Endothelial cell (in vitro differentiated cells): ENCODE results near the gene MSANTD1. TPM values are rescaled to one million over a fixed set of nuclear protein-coding genes. Genes with fewer than 3 reads are reported as not detected.

Source experiments
- DNase-seq: peaks from one replicate; pipeline ENCODE4 v3.0.0; 2021; ENCODE audit warnings: low spot score
- H3K27ac Mint-ChIP-seq: one replicate; pipeline ENCODE4 v1.8.0; 2021; ENCODE audit warnings: mixed read lengths, inconsistent platforms; ENCODE audit not compliant: unreplicated experiment
- H3K27me3 Mint-ChIP-seq: one replicate; pipeline ENCODE4 v1.8.0; 2021; ENCODE audit warnings: mild to moderate bottlenecking, moderate library complexity, mixed read lengths, inconsistent platforms; ENCODE audit not compliant: unreplicated experiment
- H3K36me3 Mint-ChIP-seq: one replicate; pipeline ENCODE4 v1.8.0; 2021; ENCODE audit warnings: mild to moderate bottlenecking, low read depth, mixed read lengths, inconsistent platforms; ENCODE audit not compliant: unreplicated experiment
- H3K4me1 Mint-ChIP-seq: one replicate; pipeline ENCODE4 v1.8.0; 2021; ENCODE audit warnings: mild to moderate bottlenecking, mixed read lengths, inconsistent platforms; ENCODE audit not compliant: unreplicated experiment
- H3K4me3 Mint-ChIP-seq: one replicate; pipeline ENCODE4 v1.8.0; 2021; ENCODE audit warnings: mild to moderate bottlenecking, mixed read lengths, inconsistent platforms; ENCODE audit not compliant: unreplicated experiment
- H3K9me3 Mint-ChIP-seq: one replicate; pipeline ENCODE4 v1.8.0; 2021; ENCODE audit warnings: mixed read lengths, inconsistent platforms; ENCODE audit not compliant: unreplicated experiment
- CTCF ChIP-seq: fragments of 200-600 bp; sonication (generic); IDR thresholded peaks from one replicate; pipeline ENCODE4 v1.5.0; 2021; ENCODE audit warnings: antibody characterized with exemption; ENCODE audit not compliant: unreplicated experiment
- total RNA-seq: library from RNA; stranded (reverse); fragmentation: NEBNext Ultra II Directional; extraction: Animal tissue kit (Norgen Biotek cat#: 25700); gene quantifications from one replicate; pipeline ENCODE4 v1.2.1, GENCODE V29; 2021; ENCODE audit not compliant: unreplicated experiment

The MSANTD1 gene
- total RNA-seq, 1 donor from 2014 or later: 0.97 TPM

DNA sequence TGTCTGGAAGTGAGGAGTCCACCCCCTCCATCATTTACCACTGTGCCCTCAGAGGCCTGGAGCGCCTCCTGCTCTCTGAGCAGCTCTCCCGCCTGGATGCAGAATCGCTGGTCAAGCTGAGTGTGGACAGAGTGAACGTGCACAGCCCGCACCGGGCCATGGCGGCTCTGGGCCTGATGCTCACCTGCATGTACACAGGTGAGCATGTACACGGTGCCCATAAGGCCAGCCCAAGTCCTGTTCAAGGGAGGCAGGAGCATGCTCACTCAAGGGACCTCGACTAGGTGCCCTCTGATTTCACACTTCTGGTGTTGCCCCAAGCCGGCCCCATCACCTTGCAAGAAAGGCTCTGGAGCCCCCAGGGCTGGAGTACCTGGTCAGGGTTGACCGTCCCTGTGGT is 13.4 kb upstream of the MSANTD1 start:
- TF ChIP-seq CTCF: no peak
- no peak for DNase-seq
- no peaks in the 10 kb centered on the region for H3K4me1 Mint-ChIP-seq
- H3K9me3 Mint-ChIP-seq: no peaks in the 10 kb centered on the region
- H3K4me3 Mint-ChIP-seq: no peak overlapping the region
- H3K27me3 Mint-ChIP-seq: peaks cover 16% of the 10 kb centered on the region
- no peak overlapping the region for H3K27ac Mint-ChIP-seq
- peaks cover 37% of the 10 kb centered on the region for H3K36me3 Mint-ChIP-seq

DNA sequence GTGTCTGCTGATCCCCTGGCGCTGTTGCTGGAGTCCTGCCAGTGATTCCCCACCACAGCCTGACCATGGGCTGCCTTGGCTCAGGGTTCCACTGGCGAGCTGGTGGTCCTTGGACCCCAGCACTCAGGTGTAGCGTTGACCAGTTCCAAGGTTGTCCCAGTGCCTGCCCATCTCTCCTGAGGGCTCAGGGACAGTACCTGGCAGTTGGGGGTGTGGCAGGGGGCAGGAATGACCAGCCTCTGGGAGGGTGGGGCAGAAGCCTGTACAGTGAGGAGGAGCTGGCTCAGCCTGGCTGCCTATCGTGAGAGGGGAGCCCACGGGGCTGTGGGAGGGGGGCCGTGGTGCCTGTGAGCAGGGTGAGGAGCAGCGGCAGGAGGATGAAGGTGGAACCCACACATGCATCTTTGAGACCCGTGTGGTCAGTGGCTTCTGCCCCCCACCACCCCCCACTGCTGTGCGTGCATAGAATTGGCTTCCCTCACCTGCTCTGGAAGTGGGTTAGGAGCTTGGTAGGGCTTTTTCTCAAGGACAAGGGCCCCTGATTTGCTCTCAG is 12.6 kb upstream of the MSANTD1 start:
- Mint-ChIP-seq H3K4me3 (no peak overlapping the region), H3K27ac (no peak overlapping the region), H3K4me1 (no peaks in the 10 kb centered on the region), H3K9me3 (no peaks in the 10 kb centered on the region), H3K27me3 (peaks cover 16% of the 10 kb centered on the region), H3K36me3 (peaks cover 40% of the 10 kb centered on the region)
- no peak for DNase-seq
- TF ChIP-seq CTCF: no peak

DNA sequence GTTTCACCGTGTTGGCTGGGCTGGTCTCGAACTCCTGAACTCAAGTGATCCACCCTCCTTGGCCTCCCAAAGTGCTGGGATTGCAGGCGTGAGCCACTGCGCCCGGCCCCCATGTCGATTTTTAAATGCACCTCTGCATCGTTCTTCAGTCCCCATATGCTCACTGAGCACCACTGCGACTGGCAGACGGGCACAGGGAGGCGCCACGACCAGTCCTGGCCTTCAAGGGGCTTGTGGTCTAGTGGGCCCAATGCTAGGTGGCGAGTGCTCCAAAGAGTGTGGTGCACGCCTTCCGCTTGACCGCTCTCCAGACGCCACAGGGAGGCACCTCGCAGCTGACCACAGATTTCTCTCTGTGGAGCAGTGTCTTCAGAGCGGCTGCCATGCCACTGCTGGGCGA is 11.7 kb upstream of the MSANTD1 start:
- H3K27ac Mint-ChIP-seq: no peak overlapping the region

GRCh38 chr4:3237712-3238560 is 11.0 kb upstream of the MSANTD1 start:
- peaks cover 19% of the 10 kb centered on the region for H3K27me3 Mint-ChIP-seq
- H3K36me3 Mint-ChIP-seq: peaks cover 41% of the 10 kb centered on the region
- DNase-seq: no peak
- no peak overlapping the region for H3K27ac Mint-ChIP-seq
- peak overlapping the region; percentile 31 for H3K4me3 Mint-ChIP-seq
- no peaks in the 10 kb centered on the region for H3K4me1 Mint-ChIP-seq
- TF ChIP-seq CTCF: no peak
- no peaks in the 10 kb centered on the region for H3K9me3 Mint-ChIP-seq

More for the DNA sequence above, 11.7 kb upstream of the MSANTD1 start:
- Mint-ChIP-seq H3K4me3 (no peak overlapping the region), H3K4me1 (no peaks in the 10 kb centered on the region), H3K36me3 (peaks cover 40% of the 10 kb centered on the region), H3K27me3 (peaks cover 16% of the 10 kb centered on the region), H3K9me3 (no peaks in the 10 kb centered on the region)
- no peak for TF ChIP-seq CTCF
- DNase-seq: no peak

GRCh38 chr4:3238721-3239120 is 10.2 kb upstream of the MSANTD1 start:
- no peaks in the 10 kb centered on the region for H3K9me3 Mint-ChIP-seq
- TF ChIP-seq CTCF: no peak
- H3K27ac Mint-ChIP-seq: no peak overlapping the region
- no peak overlapping the region for H3K4me3 Mint-ChIP-seq
- H3K27me3 Mint-ChIP-seq: peaks cover 19% of the 10 kb centered on the region
- no peaks in the 10 kb centered on the region for H3K4me1 Mint-ChIP-seq
- H3K36me3 Mint-ChIP-seq: peaks cover 41% of the 10 kb centered on the region
- DNase-seq: no peak
